Activated T-helper 9 cell treated with anti-CD3 and anti-CD28 coated beads, Interleukin-2, amount 50 U/mL, for 16 hours (primary cell): ENCODE measurements around the gene WDFY4.

ENCODE experiments used
- DNase-seq: peaks from one replicate; pipeline ENCODE4 v3.0.0-alpha.2; 2020; ENCODE audit warnings: low read depth

Gene WDFY4

GRCh38 chr10:48817141-48817540 is 132.5 kb downstream of the WDFY4 start:
- DNase-seq, result no peak

GRCh38 chr10:48818081-48818480 is 133.4 kb downstream of the WDFY4 start:
- DNase-seq, result no peak

GRCh38 chr10:48818861-48819520 is 134.3 kb downstream of the WDFY4 start:
- no peak for DNase-seq

- no peak for DNase-seq
These were observed 135.1 kb downstream of the WDFY4 start for GRCh38 chr10:48819783-48820182.

GRCh38 chr10:48820231-48820630 is 135.6 kb downstream of the WDFY4 start:
- no peak for DNase-seq

- DNase-seq, result no peak
These were observed 136.0 kb downstream of the WDFY4 start for GRCh38 chr10:48820699-48821098.

- no peak for DNase-seq
These were observed 136.4 kb downstream of the WDFY4 start for GRCh38 chr10:48821111-48821510.

GRCh38 chr10:48821692-48822091 is 137.0 kb downstream of the WDFY4 start:
- DNase-seq, result no peak

- no peak for DNase-seq
These were observed 149.0 kb downstream of the WDFY4 start for GRCh38 chr10:48833674-48834073.

GRCh38 chr10:48834189-48834965 is 149.7 kb downstream of the WDFY4 start:
- DNase-seq, result no peak

GRCh38 chr10:48835781-48836180 is 151.1 kb downstream of the WDFY4 start:
- DNase-seq, result no peak

GRCh38 chr10:48836605-48837004 is 151.9 kb downstream of the WDFY4 start:
- DNase-seq, result no peak

GRCh38 chr10:48838834-48839233 is 154.2 kb downstream of the WDFY4 start:
- no peak for DNase-seq

- no peak for DNase-seq
These were observed 155.4 kb downstream of the WDFY4 start for GRCh38 chr10:48839809-48840679.

- DNase-seq, result no peak
These were observed 157.6 kb downstream of the WDFY4 start for GRCh38 chr10:48842231-48842630.

GRCh38 chr10:48843198-48843597 is 158.5 kb downstream of the WDFY4 start:
- DNase-seq, result no peak

- DNase-seq, result no peak
These were observed 159.9 kb downstream of the WDFY4 start for GRCh38 chr10:48844616-48845015.

GRCh38 chr10:48845512-48845911 is 160.8 kb downstream of the WDFY4 start:
- DNase-seq, result no peak

- DNase-seq, result no peak
These were observed 163.0 kb downstream of the WDFY4 start for GRCh38 chr10:48847691-48848090.

- DNase-seq, result no peak
These were observed 172.2 kb downstream of the WDFY4 start for GRCh38 chr10:48856855-48857254.

- DNase-seq, result no peak
These were observed 187.6 kb downstream of the WDFY4 start for GRCh38 chr10:48872234-48872633.

GRCh38 chr10:48878091-48878490 is 193.4 kb downstream of the WDFY4 start:
- DNase-seq, result no peak

GRCh38 chr10:48879451-48879850 is 194.8 kb downstream of the WDFY4 start:
- DNase-seq, result no peak
